ENCODE results near the gene NAPSA. TPM values are rescaled to one million over a fixed set of nuclear protein-coding genes. Genes with fewer than 3 reads are reported as not detected.

The NAPSA gene
- total and polyA plus RNA-seq, 2 donors (not counting 3 experiments of a cell fraction or from before 2014, with no cell fraction given), result 0.19 TPM; not detected in 1

- FAIRE-seq (no peak), DNase-seq (ENCODE audit: low read depth, low spot score) (no peak)
- Histone ChIP-seq H3K27me3 (ENCODE audit: control insufficient read depth in 2 of 2, insufficient read depth in 2 of 2, low read length in 2 of 2) (peaks cover 11 to 14% of the 10 kb centered on the region in 2 experiments), H3K9ac (replicated peaks; ENCODE audit: extremely low read depth, insufficient read depth, low read length) (no peak overlapping the region), H3K9me1 (replicated peaks; ENCODE audit: control insufficient read depth, extremely low read depth, insufficient read depth, low read length) (no peaks in the 10 kb centered on the region), H3K4me1 (ENCODE audit: control insufficient read depth, extremely low read depth, insufficient read depth, low read length) (peaks cover 3% of the 10 kb centered on the region), H2AFZ (ENCODE audit: low read depth, low read length) (no peak overlapping the region), H3K27ac (ENCODE audit: insufficient read depth, low read depth, low read length) (no peak overlapping the region), H3K9me3 (replicated peaks; ENCODE audit: control insufficient read depth, insufficient read depth, low read length) (no peaks in the 10 kb centered on the region), H3K36me3 (ENCODE audit: control insufficient read depth in 2 of 2, extremely low read depth in 1 of 2, insufficient read depth in 2 of 2, low read length in 2 of 2) (no peaks in the 10 kb centered on the region), H3K4me3 (replicated peaks in 1 of 3; ENCODE audit: insufficient read depth in 1 of 3, low read depth in 1 of 3, low read length in 3 of 3) (no peak overlapping the region), H4K20me1 (replicated peaks; ENCODE audit: control insufficient read depth, extremely low read depth, insufficient read depth, low read length) (no peaks in the 10 kb centered on the region), H3K79me2 (ENCODE audit: control insufficient read depth, insufficient read depth, low read length) (no peaks in the 10 kb centered on the region), H3K4me2 (ENCODE audit: insufficient read depth, low read length) (no peak overlapping the region)
- TF ChIP-seq FOS (IDR thresholded peaks at IDR 0.05; ENCODE audit: borderline replicate concordance, insufficient read depth, low read length) (no peak), JUN (IDR thresholded peaks at IDR 0.05; ENCODE audit: borderline replicate concordance, insufficient read depth, insufficient read length, low read depth) (no peak), EZH2 (IDR thresholded peaks at IDR 0.05; ENCODE audit: borderline replicate concordance, low read depth, low read length, severe bottlenecking) (no peak), POLR2A (IDR thresholded peaks at IDR 0.05; ENCODE audit: low read depth, low read length) (no peak), POLR2AphosphoS5 (IDR thresholded peaks at IDR 0.05; ENCODE audit: insufficient read depth, low read depth, low read length) (no peak), CTCF (IDR thresholded peaks at IDR 0.05; ENCODE audit: extremely low read depth in 1 of 2, insufficient read depth in 1 of 2, low read depth in 1 of 2, low read length in 2 of 2) (no peak), GATA2 (IDR thresholded peaks at IDR 0.05; ENCODE audit: insufficient read depth, insufficient read length, low read depth, low read length) (no peak), MAX (IDR thresholded peaks at IDR 0.05; ENCODE audit: insufficient read depth, insufficient read length) (no peak), MYC (IDR thresholded peaks at IDR 0.05; ENCODE audit: low read depth, low read length) (no peak)
- no TSS peak for BruUV-seq (replicated peaks)
- ChIA-PET CTCF (interaction anchor here (1.0 to 1.7 kb wide), 2 partner anchors 22 to 83 kb away, joined by 3 to 5 read pairs; no protein-coding TSS in a partner anchor), POLR2A (no interaction called here)
- intact Hi-C loops (cut with micrococcal nuclease) (loop anchor here (5.0 kb wide), 1 partner anchor 322 kb away; no protein-coding TSS in a partner anchor), dilution Hi-C loops (cut with MboI; ENCODE audit: extremely low pct_ligation_motif_present, low sequenced_read_pairs) (no loop called here)
Observed at GRCh38 chr19:50334741-50335421, 30.6 kb downstream of the NAPSA start.

Data from endothelial cell of umbilical vein (primary cell).